Esophagus mucosa (tissue), 1 donor: ENCODE data around the gene LPCAT1. TPM values are rescaled to one million over a fixed set of nuclear protein-coding genes. Genes with fewer than 3 reads are reported as not detected.
A peak's percentile ranks its signal among the peaks of the same experiment; 100 is the strongest.
"Not testable (repeated sequence)": the region's sequence is repeated elsewhere in the genome, so short reads cannot be mapped to it uniquely, and the experiment has no call there.

Experiments used
- ATAC-seq: fragments of 200-7000 bp; cut with Tn5 transposase; one replicate; pipeline ENCODE4 v1.9.1; 2020
- total RNA-seq: library from RNA; stranded (reverse); gene quantifications from one replicate; pipeline ENCODE4 v1.2.4, GENCODE V29; 2023
- donor health status: DM: yes; HTN: yes; CAD: no.

The LPCAT1 gene
- total RNA-seq, 1 donor from 2014 or later = 15.0 TPM

DNA sequence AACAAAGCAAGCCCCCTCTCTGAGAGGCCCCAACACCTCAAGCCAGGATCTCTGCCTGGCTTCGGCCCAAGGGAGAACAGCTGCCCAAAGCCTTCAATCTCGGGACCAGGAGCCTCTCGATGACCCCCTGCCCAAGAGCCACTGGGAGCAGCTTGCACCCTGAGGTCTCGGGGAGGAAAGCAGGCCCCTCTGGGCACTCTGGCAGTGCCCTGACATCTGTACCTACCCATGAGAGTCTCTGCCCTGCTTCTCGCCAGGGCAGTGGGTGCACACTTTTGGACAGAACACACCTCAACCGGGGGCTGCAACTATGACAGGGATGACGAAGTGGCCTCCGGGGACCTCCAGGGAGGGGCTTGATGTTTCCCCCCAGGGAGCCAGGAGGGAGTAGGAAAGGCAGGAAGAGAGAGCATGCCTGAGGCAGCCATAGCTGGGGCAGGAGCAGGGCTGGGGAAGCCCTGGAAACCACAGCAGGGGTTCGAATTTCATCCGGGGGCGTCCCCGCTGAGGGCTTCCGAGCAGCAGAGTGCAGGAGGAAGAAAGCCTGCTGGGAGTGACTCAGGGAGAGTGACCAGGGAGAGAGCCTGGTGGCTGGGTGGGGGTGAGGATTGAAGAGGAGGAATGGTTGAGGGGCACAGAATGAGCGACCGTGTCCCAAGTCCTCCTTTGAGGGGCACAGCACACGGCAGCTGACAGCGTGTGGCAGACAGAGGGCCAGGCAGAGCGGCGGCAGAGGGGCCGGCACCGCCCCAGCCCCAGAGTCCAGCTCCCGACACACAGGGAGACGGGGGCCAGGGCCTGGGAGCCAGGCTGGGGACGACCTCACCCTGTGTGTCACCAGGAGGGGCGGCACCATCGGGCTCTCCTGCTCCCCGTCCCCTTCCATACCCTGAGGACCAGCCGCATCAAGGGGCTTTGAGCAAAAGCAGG lies 1.8 kb downstream of the LPCAT1 start:
- ATAC-seq = no peak

DNA sequence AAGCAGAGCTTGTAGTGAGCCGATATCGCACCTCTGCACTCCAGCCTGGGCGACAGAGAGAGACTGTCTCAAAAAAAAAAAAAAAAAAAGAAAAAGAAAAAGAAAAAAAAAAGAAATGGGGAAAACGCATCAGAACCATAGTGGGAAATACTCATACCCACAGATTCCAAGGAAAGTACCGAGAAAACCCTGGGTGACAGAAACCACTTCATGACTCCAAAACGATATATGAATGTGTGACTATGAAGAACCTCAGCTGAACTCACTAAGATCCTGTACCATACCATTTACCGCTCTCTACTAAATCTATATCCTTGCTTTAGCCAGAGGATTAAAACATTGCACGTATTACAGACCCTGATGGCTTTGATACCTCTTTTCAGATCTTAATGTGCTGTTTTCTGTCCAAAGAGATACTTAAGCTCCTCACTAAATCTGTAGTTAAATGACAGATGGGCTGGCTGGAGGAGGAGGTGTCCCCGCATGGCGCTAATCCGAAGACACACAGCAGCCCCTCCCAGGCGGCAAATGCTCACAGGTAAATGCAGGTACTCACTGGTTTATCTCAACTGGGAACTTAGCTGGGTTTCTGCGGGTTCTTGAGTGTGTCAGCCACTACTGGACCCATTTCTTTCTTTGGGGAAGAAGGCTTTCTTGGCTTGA lies 2.8 kb downstream of the LPCAT1 start:
- no peak for ATAC-seq

DNA sequence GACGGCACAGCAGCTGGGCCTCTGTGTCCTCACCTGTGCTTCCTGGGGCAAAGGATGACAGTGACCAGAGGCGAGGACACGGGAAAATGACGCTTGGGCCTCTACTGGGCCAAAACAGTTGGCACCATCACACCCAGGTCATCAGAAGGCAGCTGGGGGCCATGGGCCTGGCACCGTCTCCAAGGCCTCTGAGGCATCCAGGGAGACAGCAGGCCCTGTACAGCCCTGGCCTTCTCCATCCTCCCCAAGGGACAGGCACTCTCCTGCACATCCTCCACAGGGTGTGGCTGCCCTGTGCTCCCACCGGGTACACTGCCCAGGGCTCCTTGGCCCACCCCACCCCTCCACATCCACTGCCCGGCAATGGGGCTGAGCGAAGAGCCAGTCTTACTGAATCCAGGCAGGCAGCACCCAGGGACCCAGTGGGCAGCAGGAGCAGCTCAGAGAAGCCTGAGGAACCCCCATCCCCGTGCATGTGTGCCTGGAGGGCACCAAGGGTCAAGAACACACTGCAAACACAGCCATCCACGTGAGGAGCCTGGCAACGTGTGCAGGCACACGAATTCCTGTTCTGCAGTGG lies 4.0 kb downstream of the LPCAT1 start:
- ATAC-seq = no peak

DNA sequence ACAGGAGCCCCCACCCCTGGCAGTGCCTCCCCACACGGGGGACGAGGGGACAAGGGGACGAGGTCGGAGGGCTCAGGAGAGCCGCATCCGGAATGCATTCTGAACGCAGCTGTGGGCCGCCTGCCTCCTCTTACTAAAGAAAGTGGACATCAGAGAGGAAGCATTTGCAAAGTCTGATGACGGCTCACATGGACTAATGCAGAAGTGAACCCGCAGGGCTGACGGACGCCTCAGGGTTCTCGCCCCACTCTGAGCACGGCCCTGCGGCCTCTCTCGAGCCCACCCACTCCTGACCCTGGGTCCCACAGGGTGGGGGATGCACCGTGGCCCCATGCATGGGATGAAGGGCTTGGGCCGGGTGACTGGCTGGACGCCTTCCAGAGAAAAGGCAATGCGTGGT lies 5.9 kb downstream of the LPCAT1 start:
- no peak for ATAC-seq

DNA sequence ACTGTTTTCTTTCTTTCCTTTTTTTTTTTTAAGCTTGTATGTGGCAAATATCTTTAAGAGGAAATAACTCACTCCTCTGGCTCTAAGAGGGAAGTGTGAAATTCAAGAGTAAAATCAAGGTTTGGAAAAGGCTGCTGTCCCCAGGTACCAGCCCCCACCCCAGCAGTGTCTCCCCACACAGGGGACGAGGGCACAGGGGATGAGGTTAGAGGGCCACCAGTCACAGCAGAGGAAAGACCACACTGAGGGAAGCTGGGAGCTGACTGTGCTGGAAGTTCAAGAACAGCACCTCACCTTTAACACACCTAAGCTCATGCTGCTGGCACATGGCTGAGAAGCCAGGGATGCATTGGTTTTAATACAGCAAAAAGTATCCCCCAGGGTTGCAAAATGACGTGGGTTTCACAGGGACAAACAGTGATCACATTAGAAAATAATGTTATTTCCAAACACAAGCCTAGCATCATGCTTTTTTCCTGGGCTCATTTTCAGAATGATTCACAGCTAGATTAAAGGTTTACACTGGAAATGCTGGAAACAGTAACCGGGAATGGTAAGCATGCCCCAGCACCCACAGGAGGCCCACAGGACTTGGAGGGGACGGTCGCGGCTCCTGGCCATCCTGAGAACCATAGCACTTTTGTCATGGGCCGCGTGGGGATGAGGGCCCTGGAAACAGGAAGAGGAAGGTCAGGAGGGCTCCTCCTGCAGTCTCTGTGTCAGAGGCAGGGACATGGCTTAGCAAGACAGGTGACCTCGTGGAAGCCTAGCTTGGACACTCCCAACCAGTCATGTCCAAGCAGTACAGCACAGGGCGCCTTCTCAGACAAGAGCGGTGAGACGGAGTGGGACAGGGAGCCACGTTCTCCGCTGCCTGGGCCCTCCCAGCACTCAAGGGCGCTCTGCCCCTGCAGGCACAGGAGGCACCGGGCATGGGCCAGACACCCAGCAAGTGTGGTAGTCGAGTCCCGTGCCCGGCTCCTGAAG lies 6.9 kb downstream of the LPCAT1 start:
- ATAC-seq = peak; percentile 43

DNA sequence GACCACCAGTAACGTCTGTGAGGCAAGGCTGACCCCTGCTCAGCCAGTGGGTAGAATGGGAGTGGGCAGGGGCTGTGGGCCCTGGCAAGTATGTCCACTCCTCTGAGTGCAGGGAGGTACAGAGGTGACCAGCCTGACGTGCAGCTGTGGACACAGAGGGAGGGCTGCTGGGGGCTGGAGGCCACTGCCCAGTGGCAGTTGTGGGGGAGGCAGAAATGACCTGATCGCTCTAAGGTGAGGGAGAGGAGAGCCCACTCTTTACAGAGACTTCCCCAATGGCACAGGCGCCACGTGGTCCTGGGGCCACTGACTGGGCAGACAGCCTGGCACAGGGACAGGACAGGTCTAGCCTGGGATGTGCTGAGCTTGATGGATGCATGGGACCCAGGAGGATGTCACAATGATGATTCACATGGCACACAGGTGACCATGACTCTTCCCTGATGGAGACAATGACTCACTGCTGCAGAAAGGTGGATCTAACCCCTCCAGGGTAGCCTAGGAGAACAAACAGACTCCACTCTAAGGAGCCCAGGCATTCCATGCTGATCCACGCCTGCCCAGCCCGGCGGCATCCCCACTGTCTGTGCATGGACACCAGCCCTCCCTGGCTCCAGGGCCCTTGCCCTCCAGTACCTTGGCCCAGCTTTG lies 7.7 kb downstream of the LPCAT1 start:
- ATAC-seq = peak; percentile 81

DNA sequence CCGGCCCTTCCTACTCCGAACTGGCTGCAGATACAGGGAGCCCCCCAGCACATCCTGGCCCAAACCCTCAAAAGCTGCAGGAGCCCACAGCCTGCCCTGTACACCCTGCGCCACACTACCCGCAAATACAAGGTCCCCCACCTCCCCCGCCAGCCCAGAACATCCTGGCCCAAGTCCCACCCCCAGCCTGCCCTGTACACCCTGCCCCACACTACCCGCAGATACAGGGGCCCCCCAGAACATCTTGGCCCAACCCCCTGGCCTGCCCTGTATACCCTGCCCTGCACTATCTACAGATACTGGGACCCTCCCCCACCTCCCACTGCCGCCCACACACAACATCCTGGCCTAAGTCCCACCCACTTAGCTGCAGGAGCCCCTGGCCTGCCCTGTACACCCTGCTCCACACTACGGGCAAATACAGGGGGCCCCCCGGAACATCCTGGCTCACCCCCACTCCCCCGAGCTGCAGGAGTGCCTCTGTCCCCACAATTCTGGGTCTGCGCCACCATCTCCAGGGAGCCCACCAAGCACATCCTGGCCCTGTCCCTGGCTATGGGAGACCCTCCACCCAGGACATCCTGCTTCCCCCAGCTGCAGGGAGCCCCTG lies 8.3 kb downstream of the LPCAT1 start:
- no peak for ATAC-seq

DNA sequence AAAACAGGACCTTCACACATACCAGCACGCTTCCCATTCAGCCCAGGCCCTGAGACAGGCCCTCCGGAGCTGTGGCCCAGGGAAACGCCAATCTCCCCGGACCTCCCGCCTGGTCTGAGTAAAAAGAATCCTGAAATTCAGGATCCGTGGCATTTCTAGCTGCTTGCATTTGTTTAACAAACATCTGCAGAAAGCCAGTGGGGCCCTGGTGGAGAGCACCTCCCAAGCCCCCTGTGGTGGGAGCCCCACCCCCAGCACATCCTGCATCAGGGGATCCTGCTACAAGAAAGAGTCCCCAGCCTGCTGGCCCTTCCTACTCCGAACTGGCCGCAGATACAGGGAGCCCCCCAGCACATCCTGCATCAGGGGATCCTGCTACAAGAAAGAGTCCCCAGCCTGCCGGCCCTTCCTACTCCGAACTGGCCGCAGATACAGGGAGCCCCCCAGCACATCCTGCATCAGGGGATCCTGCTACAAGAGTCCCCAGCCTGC lies 8.9 kb downstream of the LPCAT1 start:
- ATAC-seq = not testable (repeated sequence)

DNA sequence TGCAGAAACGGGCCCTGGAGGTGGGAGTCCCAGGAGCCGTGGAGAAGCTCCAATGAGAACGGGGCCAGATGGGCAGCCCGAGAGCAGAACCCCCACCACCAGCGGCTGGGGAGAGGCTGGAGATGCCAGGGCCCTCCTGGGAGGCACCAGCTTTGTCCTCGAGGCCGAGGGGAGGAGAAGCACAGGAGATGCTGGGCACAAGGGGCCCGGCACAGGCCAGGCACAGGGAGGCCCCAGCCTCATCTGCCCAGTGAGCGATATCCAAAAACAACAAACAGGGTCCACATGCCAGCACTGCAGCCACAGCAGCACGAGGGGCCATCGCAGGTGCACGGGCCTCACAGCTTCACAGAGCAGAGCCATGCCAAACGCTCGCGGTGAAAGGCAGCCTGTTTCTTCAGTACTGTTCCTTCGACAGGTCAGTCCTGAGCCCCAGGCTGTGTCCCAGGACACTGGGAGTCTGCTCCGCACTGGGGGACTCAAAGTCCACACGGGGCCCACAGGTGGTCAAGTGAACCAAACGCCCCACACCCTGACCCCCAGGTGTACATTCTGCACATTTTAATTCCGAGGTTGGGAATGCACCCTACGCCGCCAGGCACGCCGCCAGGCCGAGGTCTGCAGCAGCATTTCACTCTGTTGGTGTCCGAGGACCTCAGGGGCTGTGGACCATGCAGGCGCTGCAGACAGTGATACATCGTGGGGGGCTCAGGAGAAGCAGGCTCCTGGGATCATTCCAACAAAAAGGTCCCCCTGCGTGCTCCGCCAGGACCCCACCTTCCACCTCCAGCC lies 9.5 kb downstream of the LPCAT1 start:
- no peak for ATAC-seq

DNA sequence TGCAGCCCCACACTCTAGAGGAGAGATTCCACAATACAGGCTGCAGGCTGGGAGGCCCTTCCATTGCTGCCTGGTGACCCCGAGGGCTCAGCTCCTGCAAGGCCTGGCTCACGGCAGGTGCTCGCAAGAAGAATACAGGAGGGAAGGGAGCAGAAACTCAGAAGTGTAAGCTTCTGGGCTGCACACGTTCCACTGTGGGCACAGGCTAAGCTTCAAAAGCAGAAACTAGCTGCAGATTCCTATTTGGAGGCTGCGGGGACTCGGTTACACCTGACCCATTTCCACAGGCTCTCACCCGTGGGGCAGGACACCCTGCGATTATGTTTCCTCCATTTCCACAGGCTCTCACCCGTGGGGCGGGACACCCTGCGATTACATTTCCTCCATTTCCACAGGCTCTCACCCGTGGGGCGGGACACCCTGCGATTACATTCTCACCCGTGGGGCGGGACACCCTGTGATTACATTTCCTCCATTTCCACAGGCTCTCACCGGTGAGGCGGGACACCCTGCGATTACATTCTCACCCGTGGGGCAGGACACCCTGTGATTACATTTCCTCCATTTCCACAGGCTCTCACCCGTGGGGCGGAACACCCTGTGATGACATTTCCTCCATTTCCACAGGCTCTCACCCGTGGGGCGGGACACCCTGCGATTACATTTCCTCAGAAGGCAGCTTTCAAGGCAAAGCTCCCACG lies 10.3 kb downstream of the LPCAT1 start:
- ATAC-seq = no peak

DNA sequence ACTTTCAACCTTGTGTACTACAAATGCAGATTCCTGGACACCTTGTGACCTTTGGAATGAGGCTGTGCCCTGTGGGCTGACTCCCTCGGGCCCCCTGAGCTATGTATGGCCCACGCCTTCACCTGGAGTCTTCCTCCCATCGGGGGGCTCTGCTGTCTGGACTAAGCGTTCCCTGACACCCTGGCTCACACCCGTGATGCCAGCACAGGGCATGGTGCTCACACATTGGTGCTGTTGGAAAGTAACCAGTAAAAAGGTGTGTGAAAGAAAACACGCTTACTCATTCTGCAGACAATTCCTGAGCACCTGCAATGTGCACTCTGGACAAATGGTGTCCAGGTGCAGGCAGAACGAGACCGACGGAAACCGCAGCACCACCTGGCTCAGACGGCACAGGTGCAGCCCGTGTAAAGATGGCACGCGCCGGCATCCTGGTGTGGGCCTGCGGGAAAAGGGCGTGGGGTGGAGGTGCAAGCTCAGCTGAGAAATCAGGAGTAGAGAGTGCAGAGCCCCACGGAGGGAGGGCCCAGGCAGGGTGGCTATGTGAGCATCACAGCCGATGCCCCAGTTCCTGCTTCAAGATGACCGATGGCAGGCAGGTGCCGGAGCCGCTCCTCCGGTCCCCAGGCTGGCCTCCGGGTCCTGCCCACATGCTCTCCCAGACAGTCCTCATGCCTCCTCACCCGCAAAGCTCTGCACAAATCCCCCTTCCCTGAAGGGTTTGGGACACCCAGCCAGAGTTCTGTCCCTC lies 11.0 kb downstream of the LPCAT1 start:
- ATAC-seq = no peak

DNA sequence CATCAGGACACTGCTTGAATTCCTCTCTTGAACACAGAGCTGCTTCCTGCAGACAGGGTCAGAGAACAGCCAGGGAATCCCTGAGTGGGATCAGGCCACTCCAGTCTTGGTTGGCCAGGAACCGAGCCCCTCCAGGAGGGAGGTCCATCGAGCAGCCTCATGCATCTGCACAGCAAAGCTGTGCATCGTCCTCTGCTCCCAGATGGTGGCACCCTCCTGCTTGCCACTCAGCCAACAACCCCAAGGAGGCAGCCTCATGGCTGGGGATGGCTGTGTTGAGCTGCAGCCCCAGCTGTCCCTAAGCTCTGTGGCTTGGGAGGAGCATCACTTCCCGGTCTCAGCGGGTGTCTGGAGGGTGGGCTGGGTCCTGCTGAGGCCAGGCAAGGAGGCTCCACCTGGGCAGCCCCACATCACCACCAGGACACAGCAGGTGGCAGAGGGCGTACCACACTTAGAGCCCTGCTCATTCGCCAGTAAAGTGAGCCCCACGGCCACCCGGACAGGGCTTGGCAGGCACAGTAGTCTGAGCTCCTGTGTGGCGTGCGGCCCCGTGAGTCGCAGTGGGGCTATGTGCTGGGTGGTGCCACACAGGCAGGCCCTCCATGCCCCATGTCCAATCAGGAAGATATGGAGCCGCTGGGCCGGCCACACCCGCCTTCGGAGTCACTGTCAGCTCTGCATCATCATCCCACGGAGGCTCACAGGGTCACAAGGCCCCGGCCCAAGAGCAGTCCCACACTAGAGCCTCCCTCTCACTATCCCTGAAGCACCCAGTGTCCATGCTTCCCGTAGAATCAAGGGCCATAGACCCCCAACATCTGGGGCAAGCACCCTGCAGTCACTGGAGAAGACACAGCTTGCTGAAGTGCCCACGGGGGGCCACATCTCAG lies 11.9 kb downstream of the LPCAT1 start:
- peak; percentile 35 for ATAC-seq

DNA sequence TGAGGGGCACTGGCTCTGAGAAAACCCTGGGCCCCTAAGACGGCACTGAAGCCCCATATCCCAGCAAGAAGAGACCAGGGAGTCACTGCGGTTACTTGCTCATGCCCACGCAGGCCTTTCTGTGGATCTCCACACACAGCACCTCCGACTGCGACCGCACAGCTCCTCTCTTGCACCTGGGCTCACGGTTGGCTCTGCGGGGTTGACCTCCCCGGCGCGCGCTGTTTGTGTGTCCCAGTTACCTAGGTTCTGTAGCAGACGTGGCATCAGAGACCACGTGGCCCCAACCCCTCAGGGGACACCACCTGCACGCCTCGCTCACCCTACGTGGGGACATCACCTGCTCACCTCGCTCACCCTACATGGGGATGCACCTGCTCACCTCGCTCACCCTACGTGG lies 12.7 kb downstream of the LPCAT1 start:
- no peak for ATAC-seq

DNA sequence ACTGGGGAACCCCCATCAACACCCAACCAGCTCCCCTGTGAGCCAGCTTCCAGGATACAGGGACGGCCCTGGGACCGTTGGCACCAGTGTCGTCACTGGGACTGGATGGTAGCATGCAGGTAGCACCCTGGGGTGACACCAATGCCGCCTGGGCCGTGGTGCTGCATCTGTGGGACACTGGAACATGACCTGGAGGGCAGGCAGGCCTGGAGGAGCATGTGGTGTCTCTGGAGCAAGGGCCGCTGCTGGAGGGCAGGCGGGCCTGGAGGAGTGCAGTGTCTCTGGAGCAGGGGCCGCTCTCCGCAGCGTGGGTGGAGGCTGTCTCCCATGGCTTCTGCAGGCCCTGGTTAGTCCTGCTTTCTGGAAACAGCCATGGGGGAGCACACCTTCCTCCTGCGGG lies 13.1 kb downstream of the LPCAT1 start:
- no peak for ATAC-seq

DNA sequence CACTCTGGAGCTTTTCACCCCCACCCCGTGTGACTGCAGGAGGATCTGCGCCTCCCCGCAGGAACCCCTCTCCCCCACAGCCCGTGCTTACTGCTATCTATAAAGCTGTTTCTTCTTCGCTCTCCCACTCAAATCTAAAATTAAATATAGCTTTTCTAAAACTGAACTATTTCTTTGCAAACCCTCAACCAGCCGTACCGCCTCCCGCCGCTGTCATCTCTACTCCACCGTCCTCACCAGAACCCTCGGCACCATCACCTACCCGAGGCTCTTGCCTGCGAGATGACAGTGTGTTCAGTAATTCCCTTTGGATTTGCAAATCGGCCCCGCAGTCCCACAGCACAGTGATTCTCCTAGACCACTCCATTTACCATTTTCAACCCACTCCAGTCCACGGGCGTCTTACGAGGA lies 13.6 kb downstream of the LPCAT1 start:
- ATAC-seq = no peak

DNA sequence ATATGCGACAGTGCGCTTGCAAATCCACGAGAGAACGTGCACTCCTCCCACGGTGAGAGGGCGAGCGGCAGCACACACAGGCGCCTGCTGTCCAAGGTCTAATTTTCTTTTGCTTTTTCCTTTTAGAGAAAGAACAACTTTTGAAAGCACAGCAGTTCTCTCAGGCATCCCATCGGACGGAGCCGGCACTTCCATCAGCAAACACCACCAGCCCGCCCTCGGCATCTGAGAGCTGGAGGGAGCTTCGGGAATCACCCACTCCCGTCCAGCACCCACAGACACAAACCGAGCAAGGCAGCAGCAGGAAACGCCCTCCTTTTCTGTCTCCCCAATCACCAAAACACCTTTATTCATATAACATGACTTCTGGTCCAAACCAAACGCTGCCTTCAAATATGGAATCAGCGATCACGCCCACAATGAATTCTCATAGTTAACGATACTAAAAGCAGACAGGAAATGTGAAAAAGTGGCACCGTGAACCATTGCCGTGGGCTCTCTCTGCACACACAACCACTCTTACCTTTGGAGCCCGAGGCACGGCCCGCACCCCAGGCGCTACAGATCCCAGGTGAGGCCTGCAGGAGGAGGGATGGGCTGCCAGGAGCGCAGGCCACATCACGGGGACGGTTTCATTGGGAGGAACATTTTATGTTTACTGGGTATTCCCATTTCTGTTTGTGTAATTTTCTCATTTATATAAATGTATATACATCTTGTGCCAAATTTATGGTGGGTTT lies 14.2 kb downstream of the LPCAT1 start:
- ATAC-seq = no peak

DNA sequence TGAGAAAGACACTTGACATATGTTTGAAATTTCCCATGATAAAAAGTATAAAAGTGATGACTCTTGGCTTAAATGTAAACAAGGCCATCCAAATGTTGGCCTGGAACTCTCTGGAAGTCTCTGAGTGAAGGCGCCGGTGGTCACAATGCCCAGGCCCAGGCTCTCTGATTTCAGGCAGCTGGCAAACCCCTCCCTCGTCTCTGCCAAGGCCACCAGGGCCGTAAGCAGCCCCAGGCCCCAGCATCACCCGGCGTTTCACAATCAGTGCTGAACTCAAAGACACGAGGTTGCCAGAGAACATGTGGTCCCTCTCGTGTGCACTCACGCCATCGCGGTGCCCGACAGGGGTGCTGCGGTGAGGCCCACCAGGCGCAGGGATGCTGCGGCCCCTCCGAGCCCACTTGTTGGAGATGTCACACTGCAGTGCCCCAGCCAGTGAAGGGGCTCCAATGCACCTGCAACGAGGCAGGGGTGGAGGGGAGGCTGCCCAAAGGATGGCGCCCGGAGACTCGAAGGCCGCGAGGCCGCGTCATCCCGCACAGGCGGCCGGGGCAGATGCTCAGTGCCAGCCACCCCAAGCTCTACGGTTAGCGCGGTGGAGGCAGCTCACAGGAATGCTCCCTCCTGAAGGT lies 15.0 kb downstream of the LPCAT1 start:
- ATAC-seq = no peak
